Central memory CD8-positive, alpha-beta T cell (primary cell): ENCODE results near the gene OLFM4.

Source experiments
- ATAC-seq: fragments of 150-1000 bp; cut with Tn5 transposase; replicated peaks from 2 replicates; pipeline ENCODE4 v1.10.0; 2022; ENCODE audit warnings: mild to moderate bottlenecking, moderate FRiP score, moderate number of reproducible peaks; ENCODE audit not compliant: poor library complexity, severe bottlenecking; ENCODE audit errors: extremely low read depth
- DNase-seq, 2 donors: peaks; one replicate each; pipeline ENCODE4 v3.0.0; 2021; ENCODE audit warnings: low spot score in 2 of 2
- H3K27ac Mint-ChIP-seq: one replicate; pipeline ENCODE4 v1.8.0; 2022; ENCODE audit warnings: low read depth, mild to moderate bottlenecking, moderate library complexity, mixed read lengths
- H3K27me3 Mint-ChIP-seq: one replicate; pipeline ENCODE4 v1.8.0; 2022; ENCODE audit warnings: mixed read lengths
- H3K36me3 Mint-ChIP-seq: one replicate; pipeline ENCODE4 v1.8.0; 2022; ENCODE audit warnings: mild to moderate bottlenecking, moderate library complexity, mixed read lengths; ENCODE audit not compliant: insufficient read depth
- H3K4me1 Mint-ChIP-seq: one replicate; pipeline ENCODE4 v1.8.0; 2022; ENCODE audit warnings: mixed read lengths
- H3K4me3 Mint-ChIP-seq: one replicate; pipeline ENCODE4 v1.8.0; 2022; ENCODE audit warnings: mild to moderate bottlenecking, moderate library complexity, mixed read lengths
- H3K9me3 Mint-ChIP-seq: one replicate; pipeline ENCODE4 v1.8.0; 2022; ENCODE audit warnings: mixed read lengths

OLFM4 gene

GRCh38 chr13:53089951-53090350, 61.3 kb downstream of the OLFM4 start:
- Mint-ChIP-seq H3K36me3 (no peaks in the 10 kb centered on the region), H3K27ac (no peak overlapping the region), H3K4me1 (no peaks in the 10 kb centered on the region), H3K4me3 (no peak overlapping the region), H3K9me3 (peaks cover 14% of the 10 kb centered on the region), H3K27me3 (no peaks in the 10 kb centered on the region)
- ATAC-seq (no peak), DNase-seq (no peak)

- no peak for DNase-seq
- Mint-ChIP-seq H3K36me3 (no peaks in the 10 kb centered on the region), H3K27me3 (no peaks in the 10 kb centered on the region), H3K4me1 (no peaks in the 10 kb centered on the region), H3K9me3 (peaks cover 14% of the 10 kb centered on the region), H3K4me3 (no peak overlapping the region), H3K27ac (no peak overlapping the region)
- ATAC-seq: no peak
Observed at GRCh38 chr13:53090461-53090860, 61.8 kb downstream of the OLFM4 start.

GRCh38 chr13:53092931-53093330, 64.3 kb downstream of the OLFM4 start:
- Mint-ChIP-seq H3K9me3 (peaks cover 14% of the 10 kb centered on the region), H3K27me3 (no peaks in the 10 kb centered on the region), H3K36me3 (no peaks in the 10 kb centered on the region), H3K4me1 (no peaks in the 10 kb centered on the region), H3K4me3 (no peak overlapping the region), H3K27ac (no peak overlapping the region)
- DNase-seq (no peak), ATAC-seq (no peak)

GRCh38 chr13:53098455-53098854, 69.8 kb downstream of the OLFM4 start:
- Mint-ChIP-seq H3K27ac (no peak overlapping the region), H3K9me3 (peaks cover 7% of the 10 kb centered on the region), H3K4me3 (no peak overlapping the region), H3K36me3 (no peaks in the 10 kb centered on the region), H3K27me3 (no peaks in the 10 kb centered on the region), H3K4me1 (no peaks in the 10 kb centered on the region)
- DNase-seq (no peak), ATAC-seq (no peak)

GRCh38 chr13:53100394-53101063, 71.9 kb downstream of the OLFM4 start:
- peaks cover 7% of the 10 kb centered on the region for H3K9me3 Mint-ChIP-seq
- H3K27me3 Mint-ChIP-seq: no peaks in the 10 kb centered on the region
- ATAC-seq (no peak), DNase-seq (no peak)
- H3K4me1 Mint-ChIP-seq: no peaks in the 10 kb centered on the region
- no peaks in the 10 kb centered on the region for H3K36me3 Mint-ChIP-seq
- no peak overlapping the region for H3K4me3 Mint-ChIP-seq
- no peak overlapping the region for H3K27ac Mint-ChIP-seq
